Liver (tissue), 9 donors: ENCODE results near the gene DMD. TPM values are rescaled to one million over a fixed set of nuclear protein-coding genes. Genes with fewer than 3 reads are reported as not detected.

ENCODE experiments used
- DNase-seq: peaks from one replicate; pipeline ENCODE4 v3.0.0-alpha.2; 2017; ENCODE audit warnings: low spot score
- H3K27ac ChIP-seq, 2 donors: one replicate each; pipeline ENCODE4 v1.7.0; 2013; ENCODE audit warnings: inconsistent platforms in 2 of 2, low read length in 2 of 2, control low read depth in 1 of 2, low read depth in 1 of 2, mild to moderate bottlenecking in 1 of 2
- H3K27me3 ChIP-seq, 4 donors: one replicate each; pipeline versions ENCODE4 v1.6.1 to v1.7.0; 2013; ENCODE audit warnings: low read length in 3 of 4, inconsistent platforms in 1 of 4, mild to moderate bottlenecking in 1 of 4, moderate library complexity in 1 of 4; ENCODE audit not compliant: control insufficient read depth in 4 of 4, insufficient read depth in 4 of 4
- H3K36me3 ChIP-seq, 4 donors: one replicate each; pipeline versions ENCODE4 v1.6.1 to v1.7.0; 2013; ENCODE audit warnings: low read length in 3 of 4, mild to moderate bottlenecking in 3 of 4, low read depth in 1 of 4, moderate library complexity in 1 of 4; ENCODE audit not compliant: control insufficient read depth in 4 of 4, insufficient read depth in 3 of 4
- H3K4me1 ChIP-seq, 4 donors: one replicate each; pipeline versions ENCODE4 v1.6.1 to v1.7.0; 2013; ENCODE audit warnings: low read length in 3 of 4, mild to moderate bottlenecking in 3 of 4, moderate library complexity in 1 of 4; ENCODE audit not compliant: control insufficient read depth in 4 of 4, insufficient read depth in 4 of 4
- H3K4me3 ChIP-seq, 3 donors: one replicate each; pipeline versions ENCODE4 v1.6.1 to v1.7.0; 2013; ENCODE audit warnings: low read length in 3 of 3, control low read depth in 1 of 3, low read depth in 1 of 3, mild to moderate bottlenecking in 1 of 3
- H3K9ac ChIP-seq, 2 donors: one replicate each; pipeline ENCODE4 v1.7.0; 2013; ENCODE audit warnings: low read length in 2 of 2, mild to moderate bottlenecking in 2 of 2, moderate library complexity in 2 of 2, control low read depth in 1 of 2, low read depth in 1 of 2
- H3K9me3 ChIP-seq, 4 donors: one replicate each; pipeline versions ENCODE4 v1.6.1 to v1.7.0; 2013; ENCODE audit warnings: low read length in 3 of 4; ENCODE audit not compliant: control insufficient read depth in 4 of 4
- EGR1 ChIP-seq, 2 donors: IDR thresholded peaks; 2 replicates each; pipeline ENCODE4 v1.6.1; 2016 to 2018; ENCODE audit warnings: antibody characterized with exemption in 2 of 2, low read depth in 2 of 2
- FOXA1 ChIP-seq: IDR thresholded peaks from 2 replicates; pipeline ENCODE4 v1.6.1; 2016; ENCODE audit warnings: antibody characterized with exemption
- FOXA2 ChIP-seq: IDR thresholded peaks from 2 replicates; pipeline ENCODE4 v1.6.1; 2016; ENCODE audit warnings: antibody characterized with exemption
- GABPA ChIP-seq, 2 donors: IDR thresholded peaks in 1 of 2; conservative IDR thresholded peaks in 1 of 2; 2 replicates each; pipeline ENCODE4 v1.6.1; 2016; ENCODE audit warnings: antibody characterized with exemption in 2 of 2, mild to moderate bottlenecking in 1 of 2, moderate library complexity in 1 of 2
- HNF4A ChIP-seq, 2 donors: conservative IDR thresholded peaks; 2 replicates each; pipeline ENCODE4 v1.6.1; 2016; ENCODE audit warnings: antibody characterized with exemption in 2 of 2, mild to moderate bottlenecking in 2 of 2
- HNF4G ChIP-seq: IDR thresholded peaks from 2 replicates; pipeline ENCODE4 v1.6.1; 2016; ENCODE audit warnings: antibody characterized with exemption
- JUND ChIP-seq, 2 donors: IDR thresholded peaks; 2 replicates each; pipeline ENCODE4 v1.6.1; 2016; ENCODE audit warnings: antibody characterized with exemption in 2 of 2
- NR2F2 ChIP-seq: IDR thresholded peaks from 2 replicates; pipeline ENCODE4 v1.6.1; 2016; ENCODE audit warnings: antibody characterized with exemption
- RAD21 ChIP-seq, 2 donors: IDR thresholded peaks; 2 replicates each; pipeline ENCODE4 v1.6.1; 2016; ENCODE audit warnings: antibody characterized with exemption in 2 of 2, mild to moderate bottlenecking in 2 of 2
- RXRA ChIP-seq, 2 donors: IDR thresholded peaks; 2 replicates each; pipeline ENCODE4 v1.6.1; 2017 to 2018; ENCODE audit warnings: antibody characterized with exemption in 2 of 2, mild to moderate bottlenecking in 1 of 2
- SP1 ChIP-seq: IDR thresholded peaks from 2 replicates; pipeline ENCODE4 v1.6.1; 2018; ENCODE audit warnings: antibody characterized with exemption, mild to moderate bottlenecking
- TAF1 ChIP-seq: conservative IDR thresholded peaks from 2 replicates; pipeline ENCODE4 v1.6.1; 2016; ENCODE audit warnings: antibody characterized with exemption, mild to moderate bottlenecking
- YY1 ChIP-seq: IDR thresholded peaks from 2 replicates; pipeline ENCODE4 v1.6.1; 2016; ENCODE audit warnings: antibody characterized with exemption, mild to moderate bottlenecking
- WGBS: extraction: QIAGEN DNeasy Blood & Tissue Kit; methylation state at CpG from one replicate; pipeline ENCODE4 v1.1.7; 2013; 5-methylcytosine and 5-hydroxymethylcytosine counted together
- polyA plus RNA-seq, 2 donors: library from polyadenylated mRNA; stranded (reverse) in 1 of 2; unstranded in 1 of 2; fragments of 200-250 nt in 1 of 2; fragments of >200 nt in 1 of 2; fragmentation: Nextera tagmentation in 1 of 2; extraction: Ambion mirVana in 1 of 2; gene quantifications; one replicate each; pipeline versions ENCODE4 v1.2.1 to v1.2.3, GENCODE V29; 2013 to 2015
- total RNA-seq, 2 donors: library from RNA; depleted of rRNA; stranded (reverse); fragments of >200 nt; gene quantifications; one replicate each; pipeline ENCODE4 v1.2.3, GENCODE V29; 2014
- TF ChIP-seq, protein P1 (sequence below): IDR thresholded peaks from 2 replicates; pipeline ENCODE4 v1.6.1; 2016; ENCODE audit warnings: antibody characterized with exemption, mild to moderate bottlenecking
- TF ChIP-seq, protein P2 (sequence below): IDR thresholded peaks from 2 replicates; pipeline ENCODE4 v1.6.1; 2016; ENCODE audit warnings: antibody characterized with exemption
- TF ChIP-seq, protein P3 (sequence below): IDR thresholded peaks from 2 replicates; pipeline ENCODE4 v1.6.1; 2016; ENCODE audit warnings: antibody characterized with exemption
- TF ChIP-seq, protein P4 (sequence below): fragments of 150-350 bp; IDR thresholded peaks from 2 replicates; pipeline ENCODE4 v1.5.1; 2017; ENCODE audit warnings: improper control_type of control experiment, low read depth, low read length; ENCODE audit not compliant: missing input control
- TF ChIP-seq, protein P5 (sequence below): IDR thresholded peaks from 2 replicates; pipeline ENCODE4 v1.6.1; 2016; ENCODE audit warnings: antibody characterized with exemption
- donor health status: healthy.
- donor health status: healthy.
- donor health status: healthy.
- donor health status: healthy.
- donor health status: healthy.

The DMD gene
- total and polyA plus RNA-seq, 4 donors: 14.6 to 61.9 (median 23.9) TPM

DNA sequence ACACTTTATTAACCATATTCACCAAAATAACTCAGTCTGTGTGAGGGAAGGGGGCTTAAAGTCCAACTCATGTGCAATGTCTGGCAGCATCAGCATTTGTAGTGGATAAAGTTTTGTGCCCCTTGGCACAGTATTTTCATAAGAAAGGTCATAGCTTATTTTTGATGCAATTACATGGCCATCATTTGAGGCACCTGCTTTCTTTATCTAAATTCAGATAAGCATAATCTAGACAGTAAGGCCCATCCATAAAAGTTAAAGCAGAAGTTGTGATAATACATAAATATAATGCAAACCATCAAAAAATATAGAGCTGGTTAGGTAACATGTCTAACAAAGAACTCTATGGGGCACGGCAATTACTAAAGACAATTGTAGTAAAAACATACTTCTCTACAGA lies 763.7 kb downstream of the DMD start:
- Histone ChIP-seq H3K4me1 (no peaks in the 10 kb centered on the region), H3K9me3 (peaks cover 0 to 2% (median 0%) of the 10 kb centered on the region in 4 donors), H3K36me3 (no peaks in the 10 kb centered on the region), H3K9ac (no peak overlapping the region), H3K27me3 (no peaks in the 10 kb centered on the region), H3K27ac (no peak overlapping the region), H3K4me3 (no peak overlapping the region)
- TF ChIP-seq NR2F2: no peak
- WGBS: 98% methylated on average over 1 of the region's 1 CpG
- no peak for DNase-seq

DNA sequence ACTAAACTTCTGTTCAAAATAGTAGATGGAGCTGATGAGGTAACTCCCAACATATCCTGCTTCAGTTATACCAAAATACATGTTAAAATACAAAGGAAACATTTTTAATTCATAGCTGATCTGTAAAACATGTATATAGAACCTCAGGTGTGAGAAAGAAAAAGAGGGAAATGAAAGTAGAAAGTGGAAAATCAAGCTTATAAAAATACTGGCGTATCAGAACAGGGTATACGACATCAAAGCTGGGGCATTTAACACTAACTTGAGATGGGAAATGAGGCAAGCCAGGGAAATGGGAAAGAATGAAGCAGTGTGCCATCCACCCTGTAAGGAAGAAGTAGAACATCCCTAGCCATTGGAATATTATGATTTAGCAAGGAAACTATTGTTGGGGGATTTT lies 767.5 kb downstream of the DMD start:
- 95% methylated on average over 2 of the region's 2 CpGs for WGBS
- H3K27ac ChIP-seq: no peak overlapping the region
- H3K4me3 ChIP-seq: no peak overlapping the region
- no peak for DNase-seq
- no peaks in the 10 kb centered on the region for H3K27me3 ChIP-seq
- H3K36me3 ChIP-seq: no peaks in the 10 kb centered on the region
- H3K9ac ChIP-seq: no peak overlapping the region
- TF ChIP-seq SP1: no peak
- no peak for TF ChIP-seq JUND (IDR thresholded peaks at IDR 0.05)
- H3K9me3 ChIP-seq: no peaks in the 10 kb centered on the region
- no peaks in the 10 kb centered on the region for H3K4me1 ChIP-seq

DNA sequence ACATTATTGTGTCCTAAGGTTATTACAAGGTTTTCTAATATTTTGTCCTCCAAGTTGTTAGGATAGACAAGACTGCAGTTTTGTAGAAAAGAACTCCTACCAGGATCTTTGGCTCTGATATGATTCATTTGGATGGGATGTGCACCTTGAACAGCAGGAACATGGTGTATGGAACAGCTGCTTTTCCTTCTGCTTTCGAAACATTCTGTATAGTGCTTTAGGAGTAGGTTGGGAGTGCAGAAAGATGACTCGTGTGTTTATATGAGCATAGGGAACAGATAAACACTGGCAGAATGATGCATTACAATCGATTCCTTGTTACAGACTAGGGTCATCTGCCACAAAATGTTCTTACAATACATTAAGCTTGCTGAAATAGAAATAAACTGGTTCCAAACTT lies 790.1 kb downstream of the DMD start:
- no peak overlapping the region for H3K27ac ChIP-seq
- H3K4me3 ChIP-seq: no peak overlapping the region
- TF ChIP-seq TAF1 (no peak), SP1 (no peak), EGR1 (IDR thresholded peaks at IDR 0.05; ENCODE audit: low read depth in 2 of 2) (no peak), FOXA1 (no peak), FOXA2 (no peak), GABPA (IDR thresholded peaks at IDR 0.05 in 1 of 2, conservative IDR thresholded peaks at IDR 0.05 in 1 of 2) (no peak), NR2F2 (no peak), YY1 (no peak), RAD21 (IDR thresholded peaks at IDR 0.05) (no peak), HNF4G (no peak), HNF4A (conservative IDR thresholded peaks at IDR 0.05) (no peak), JUND (IDR thresholded peaks at IDR 0.05) (no peak), RXRA (IDR thresholded peaks at IDR 0.05) (no peak)
- TF ChIP-seq, protein P1, sequence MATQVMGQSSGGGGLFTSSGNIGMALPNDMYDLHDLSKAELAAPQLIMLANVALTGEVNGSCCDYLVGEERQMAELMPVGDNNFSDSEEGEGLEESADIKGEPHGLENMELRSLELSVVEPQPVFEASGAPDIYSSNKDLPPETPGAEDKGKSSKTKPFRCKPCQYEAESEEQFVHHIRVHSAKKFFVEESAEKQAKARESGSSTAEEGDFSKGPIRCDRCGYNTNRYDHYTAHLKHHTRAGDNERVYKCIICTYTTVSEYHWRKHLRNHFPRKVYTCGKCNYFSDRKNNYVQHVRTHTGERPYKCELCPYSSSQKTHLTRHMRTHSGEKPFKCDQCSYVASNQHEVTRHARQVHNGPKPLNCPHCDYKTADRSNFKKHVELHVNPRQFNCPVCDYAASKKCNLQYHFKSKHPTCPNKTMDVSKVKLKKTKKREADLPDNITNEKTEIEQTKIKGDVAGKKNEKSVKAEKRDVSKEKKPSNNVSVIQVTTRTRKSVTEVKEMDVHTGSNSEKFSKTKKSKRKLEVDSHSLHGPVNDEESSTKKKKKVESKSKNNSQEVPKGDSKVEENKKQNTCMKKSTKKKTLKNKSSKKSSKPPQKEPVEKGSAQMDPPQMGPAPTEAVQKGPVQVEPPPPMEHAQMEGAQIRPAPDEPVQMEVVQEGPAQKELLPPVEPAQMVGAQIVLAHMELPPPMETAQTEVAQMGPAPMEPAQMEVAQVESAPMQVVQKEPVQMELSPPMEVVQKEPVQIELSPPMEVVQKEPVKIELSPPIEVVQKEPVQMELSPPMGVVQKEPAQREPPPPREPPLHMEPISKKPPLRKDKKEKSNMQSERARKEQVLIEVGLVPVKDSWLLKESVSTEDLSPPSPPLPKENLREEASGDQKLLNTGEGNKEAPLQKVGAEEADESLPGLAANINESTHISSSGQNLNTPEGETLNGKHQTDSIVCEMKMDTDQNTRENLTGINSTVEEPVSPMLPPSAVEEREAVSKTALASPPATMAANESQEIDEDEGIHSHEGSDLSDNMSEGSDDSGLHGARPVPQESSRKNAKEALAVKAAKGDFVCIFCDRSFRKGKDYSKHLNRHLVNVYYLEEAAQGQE: no peak
- TF ChIP-seq, protein P2, sequence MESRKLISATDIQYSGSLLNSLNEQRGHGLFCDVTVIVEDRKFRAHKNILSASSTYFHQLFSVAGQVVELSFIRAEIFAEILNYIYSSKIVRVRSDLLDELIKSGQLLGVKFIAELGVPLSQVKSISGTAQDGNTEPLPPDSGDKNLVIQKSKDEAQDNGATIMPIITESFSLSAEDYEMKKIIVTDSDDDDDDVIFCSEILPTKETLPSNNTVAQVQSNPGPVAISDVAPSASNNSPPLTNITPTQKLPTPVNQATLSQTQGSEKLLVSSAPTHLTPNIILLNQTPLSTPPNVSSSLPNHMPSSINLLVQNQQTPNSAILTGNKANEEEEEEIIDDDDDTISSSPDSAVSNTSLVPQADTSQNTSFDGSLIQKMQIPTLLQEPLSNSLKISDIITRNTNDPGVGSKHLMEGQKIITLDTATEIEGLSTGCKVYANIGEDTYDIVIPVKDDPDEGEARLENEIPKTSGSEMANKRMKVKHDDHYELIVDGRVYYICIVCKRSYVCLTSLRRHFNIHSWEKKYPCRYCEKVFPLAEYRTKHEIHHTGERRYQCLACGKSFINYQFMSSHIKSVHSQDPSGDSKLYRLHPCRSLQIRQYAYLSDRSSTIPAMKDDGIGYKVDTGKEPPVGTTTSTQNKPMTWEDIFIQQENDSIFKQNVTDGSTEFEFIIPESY: no peak
- TF ChIP-seq, protein P3, sequence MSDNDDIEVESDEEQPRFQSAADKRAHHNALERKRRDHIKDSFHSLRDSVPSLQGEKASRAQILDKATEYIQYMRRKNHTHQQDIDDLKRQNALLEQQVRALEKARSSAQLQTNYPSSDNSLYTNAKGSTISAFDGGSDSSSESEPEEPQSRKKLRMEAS: no peak
- TF ChIP-seq, protein P4, sequence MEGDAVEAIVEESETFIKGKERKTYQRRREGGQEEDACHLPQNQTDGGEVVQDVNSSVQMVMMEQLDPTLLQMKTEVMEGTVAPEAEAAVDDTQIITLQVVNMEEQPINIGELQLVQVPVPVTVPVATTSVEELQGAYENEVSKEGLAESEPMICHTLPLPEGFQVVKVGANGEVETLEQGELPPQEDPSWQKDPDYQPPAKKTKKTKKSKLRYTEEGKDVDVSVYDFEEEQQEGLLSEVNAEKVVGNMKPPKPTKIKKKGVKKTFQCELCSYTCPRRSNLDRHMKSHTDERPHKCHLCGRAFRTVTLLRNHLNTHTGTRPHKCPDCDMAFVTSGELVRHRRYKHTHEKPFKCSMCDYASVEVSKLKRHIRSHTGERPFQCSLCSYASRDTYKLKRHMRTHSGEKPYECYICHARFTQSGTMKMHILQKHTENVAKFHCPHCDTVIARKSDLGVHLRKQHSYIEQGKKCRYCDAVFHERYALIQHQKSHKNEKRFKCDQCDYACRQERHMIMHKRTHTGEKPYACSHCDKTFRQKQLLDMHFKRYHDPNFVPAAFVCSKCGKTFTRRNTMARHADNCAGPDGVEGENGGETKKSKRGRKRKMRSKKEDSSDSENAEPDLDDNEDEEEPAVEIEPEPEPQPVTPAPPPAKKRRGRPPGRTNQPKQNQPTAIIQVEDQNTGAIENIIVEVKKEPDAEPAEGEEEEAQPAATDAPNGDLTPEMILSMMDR: no peak
- TF ChIP-seq, protein P5, sequence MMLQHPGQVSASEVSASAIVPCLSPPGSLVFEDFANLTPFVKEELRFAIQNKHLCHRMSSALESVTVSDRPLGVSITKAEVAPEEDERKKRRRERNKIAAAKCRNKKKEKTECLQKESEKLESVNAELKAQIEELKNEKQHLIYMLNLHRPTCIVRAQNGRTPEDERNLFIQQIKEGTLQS: no peak
- 63% methylated on average over 3 of the region's 3 CpGs for WGBS
- no peak for DNase-seq
- no peaks in the 10 kb centered on the region for H3K36me3 ChIP-seq
- no peak overlapping the region for H3K9ac ChIP-seq
- H3K27me3 ChIP-seq: peaks cover 0 to 5% (median 2%) of the 10 kb centered on the region in 4 donors
- H3K9me3 ChIP-seq: no peaks in the 10 kb centered on the region
- no peaks in the 10 kb centered on the region for H3K4me1 ChIP-seq
